Measurements from ENCODE around the gene SLC6A3.
"Not testable (repeated sequence)": the region's sequence is repeated elsewhere in the genome, so short reads cannot be mapped to it uniquely, and the experiment has no call there.

Gene SLC6A3

GRCh38 chr5:1366514-1366913, 78.7 kb downstream of the SLC6A3 start:
- no peak for DNase-seq

- DNase-seq, result no peak
These were observed 81.0 kb downstream of the SLC6A3 start for GRCh38 chr5:1364211-1364610.

- no peak for DNase-seq
These were observed 81.7 kb downstream of the SLC6A3 start for GRCh38 chr5:1363581-1363980.

- no peak for DNase-seq
These were observed 82.1 kb downstream of the SLC6A3 start for GRCh38 chr5:1363160-1363559.

- no peak for DNase-seq
These were observed 82.8 kb downstream of the SLC6A3 start for GRCh38 chr5:1362242-1363015.

GRCh38 chr5:1360861-1361260, 84.4 kb downstream of the SLC6A3 start:
- DNase-seq, result no peak

GRCh38 chr5:1360367-1360766, 84.9 kb downstream of the SLC6A3 start:
- DNase-seq, result not testable (repeated sequence)

- DNase-seq, result no peak
These were observed 85.5 kb downstream of the SLC6A3 start for GRCh38 chr5:1359713-1360112.

GRCh38 chr5:1359031-1359645, 86.1 kb downstream of the SLC6A3 start:
- no peak for DNase-seq

- no peak for DNase-seq
These were observed 86.6 kb downstream of the SLC6A3 start for GRCh38 chr5:1358726-1359025.

GRCh38 chr5:1357946-1358725, 87.1 kb downstream of the SLC6A3 start:
- no peak for DNase-seq

- no peak for DNase-seq
These were observed 88.1 kb downstream of the SLC6A3 start for GRCh38 chr5:1356873-1357787.

GRCh38 chr5:1354576-1354975, 90.7 kb downstream of the SLC6A3 start:
- DNase-seq, result no peak

- no peak for DNase-seq
These were observed 92.7 kb downstream of the SLC6A3 start for GRCh38 chr5:1352231-1353219.

- no peak for DNase-seq
These were observed 94.1 kb downstream of the SLC6A3 start for GRCh38 chr5:1351156-1351555.

- DNase-seq, result no peak
These were observed 96.0 kb downstream of the SLC6A3 start for GRCh38 chr5:1349246-1349645.

- no peak for DNase-seq
These were observed 96.3 kb downstream of the SLC6A3 start for GRCh38 chr5:1348986-1349245.

GRCh38 chr5:1347571-1347970, 97.7 kb downstream of the SLC6A3 start:
- DNase-seq, result no peak

- no peak for DNase-seq
These were observed 98.4 kb downstream of the SLC6A3 start for GRCh38 chr5:1346627-1347440.

GRCh38 chr5:1345876-1346626, 99.2 kb downstream of the SLC6A3 start:
- no peak for DNase-seq

Measured in NCI-H748 treated with DMSO at 0.1 percent for 48 hours (cell line).